SKM-1 treated with dmso at 0.1 percent for 144 hours (cell line): ENCODE results near the gene MORN3.

Experiments used
- DNase-seq: peaks from one replicate; lab custom pipeline; 2025; ENCODE audit not compliant: unreplicated experiment; lab: John Stamatoyannopoulos, UW

The MORN3 gene

GRCh38 chr12:121603581-121603980 is 65.9 kb downstream of the MORN3 start:
- DNase-seq, result no peak

- no peak for DNase-seq
Observed at GRCh38 chr12:121602766-121603165, 66.7 kb downstream of the MORN3 start.

- no peak for DNase-seq
Observed at GRCh38 chr12:121600702-121601336, 68.6 kb downstream of the MORN3 start.
